NCI-H2227 treated with DMSO at 0.1 percent for 48 hours (cell line): ENCODE measurements around the gene FOSL2.
"Not testable (repeated sequence)": the region's sequence is repeated elsewhere in the genome, so short reads cannot be mapped to it uniquely, and the experiment has no call there.

Source experiments
- DNase-seq: peaks from one replicate; lab custom pipeline; 2025; lab: John Stamatoyannopoulos, UW

The FOSL2 gene

DNA sequence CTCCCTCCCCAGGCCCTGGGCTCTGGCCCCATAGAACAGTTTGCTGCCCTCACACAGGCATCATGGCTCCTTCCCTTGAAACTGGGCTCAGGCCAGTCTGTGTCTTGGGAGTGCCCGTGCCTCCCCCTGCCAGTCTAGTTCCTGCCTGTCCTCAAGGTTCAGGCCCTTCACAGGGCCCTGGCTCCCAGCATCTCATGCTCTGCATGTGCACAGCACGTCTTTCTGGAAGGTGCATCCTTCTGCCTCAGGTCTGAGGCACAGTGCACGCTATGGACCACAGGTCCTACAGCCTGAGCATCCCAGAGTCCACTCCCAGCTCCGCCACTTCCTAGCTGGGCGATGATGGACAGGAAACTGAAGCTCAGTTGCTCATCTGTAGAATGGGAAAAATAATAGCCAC, 35.6 kb upstream of the FOSL2 start:
- no peak for DNase-seq

GRCh38 chr2:28357948-28358667, 34.5 kb upstream of the FOSL2 start:
- no peak for DNase-seq

DNA sequence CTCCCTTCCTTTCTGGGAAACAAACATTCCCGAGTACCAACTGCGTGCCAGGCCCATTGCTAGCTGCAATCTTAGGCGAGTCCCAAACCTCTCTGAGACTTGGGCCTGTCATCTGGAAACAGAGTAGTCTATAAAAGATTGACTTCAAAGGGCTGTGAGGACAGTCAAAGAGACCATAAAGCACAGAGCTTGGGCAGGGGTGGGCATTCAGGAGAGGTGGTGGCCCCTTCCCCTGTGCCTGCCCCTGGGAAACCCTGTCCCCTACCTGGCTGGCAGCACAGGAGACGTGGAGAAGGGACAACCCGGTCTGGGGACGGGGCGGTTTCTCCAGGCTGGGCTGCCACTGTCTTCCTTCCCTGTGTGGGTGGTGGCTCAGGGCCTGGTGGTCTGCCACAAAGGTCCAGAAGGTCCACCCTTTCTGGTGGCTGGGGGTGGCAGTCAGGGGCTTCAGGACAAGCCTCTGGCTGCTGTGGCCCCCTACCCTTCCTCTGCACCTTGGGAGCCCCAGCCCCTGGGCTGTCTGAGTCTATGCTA, 33.9 kb upstream of the FOSL2 start:
- DNase-seq: no peak

GRCh38 chr2:28359222-28360057, 33.2 kb upstream of the FOSL2 start:
- DNase-seq: no peak

GRCh38 chr2:28360058-28360717, 32.5 kb upstream of the FOSL2 start:
- DNase-seq: no peak

GRCh38 chr2:28360718-28361293, 31.9 kb upstream of the FOSL2 start:
- no peak for DNase-seq

GRCh38 chr2:28361991-28362710, 30.5 kb upstream of the FOSL2 start:
- no peak for DNase-seq

DNA sequence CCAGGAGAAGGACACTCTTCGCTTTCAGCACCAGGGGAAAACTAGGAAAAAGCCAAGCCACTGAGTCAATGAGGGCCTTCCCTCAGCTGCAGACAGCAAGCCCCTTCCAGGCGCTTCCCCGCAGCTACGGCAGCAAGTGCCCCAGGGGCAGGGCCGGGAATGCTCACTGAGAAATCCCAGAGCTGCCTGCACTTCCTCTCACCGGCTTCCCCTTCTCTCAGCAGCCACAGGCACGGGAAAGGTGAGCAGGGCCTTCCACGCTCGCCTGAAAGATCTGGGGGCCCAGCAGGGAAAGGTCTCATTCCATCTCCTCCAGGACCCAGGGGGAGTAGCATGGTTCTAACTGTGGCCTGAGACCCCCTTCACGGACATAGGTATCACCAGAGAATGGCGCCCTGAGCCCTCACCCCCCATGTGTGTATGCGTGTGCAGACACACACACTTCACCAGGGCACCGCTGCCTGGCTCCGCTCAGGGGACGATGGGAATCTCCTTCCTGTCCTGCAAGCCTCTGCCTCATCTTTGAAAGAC, 29.6 kb upstream of the FOSL2 start:
- DNase-seq: no peak

DNA sequence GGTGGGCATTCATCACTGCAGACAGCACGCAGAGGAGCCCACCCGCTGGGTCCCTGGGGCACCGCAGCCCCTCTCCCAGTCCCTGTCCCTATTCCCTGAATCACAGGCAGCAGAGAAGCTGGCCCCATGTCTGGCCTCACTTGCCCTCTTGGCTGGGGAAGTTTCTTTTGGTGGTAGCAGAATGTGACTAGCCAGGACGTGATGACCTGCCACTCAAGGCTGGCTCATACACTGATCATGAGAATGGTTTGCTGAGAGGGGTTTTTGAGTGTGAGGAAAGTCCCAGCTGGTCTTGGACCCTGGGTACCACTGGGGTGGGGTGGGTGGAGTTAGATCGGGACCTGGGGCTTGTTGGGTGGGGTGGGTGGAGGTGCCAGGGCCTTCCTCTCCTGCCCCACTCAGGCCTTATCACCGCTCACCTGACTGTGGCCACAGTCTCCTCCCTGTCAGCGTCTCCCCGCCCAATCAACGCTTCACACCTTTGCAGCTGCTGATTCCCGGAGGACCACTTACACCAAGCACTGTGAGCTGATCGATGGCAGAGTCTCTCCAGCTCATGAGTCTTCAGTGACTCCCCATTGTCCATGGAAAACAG, 28.9 kb upstream of the FOSL2 start:
- no peak for DNase-seq

DNA sequence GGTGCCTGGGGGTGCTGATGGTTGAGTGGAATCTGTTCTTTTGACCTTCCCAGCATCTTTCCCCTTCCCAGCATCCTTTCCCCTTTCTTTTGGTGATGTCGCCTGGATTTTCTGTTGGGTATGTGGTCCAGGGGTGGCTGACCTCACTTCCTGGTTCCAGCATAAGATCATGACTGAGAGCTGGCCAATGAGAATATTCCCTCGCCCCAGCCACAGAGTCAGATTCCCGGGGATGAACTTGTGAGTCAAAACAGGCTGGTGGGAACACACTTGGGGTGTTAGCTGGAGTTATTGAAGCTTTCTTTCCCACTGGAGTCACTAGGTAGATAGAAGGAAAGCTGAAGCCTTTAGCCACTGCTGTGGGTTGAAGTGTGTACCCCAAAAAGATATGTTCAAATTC, 28.0 kb upstream of the FOSL2 start:
- DNase-seq: no peak

DNA sequence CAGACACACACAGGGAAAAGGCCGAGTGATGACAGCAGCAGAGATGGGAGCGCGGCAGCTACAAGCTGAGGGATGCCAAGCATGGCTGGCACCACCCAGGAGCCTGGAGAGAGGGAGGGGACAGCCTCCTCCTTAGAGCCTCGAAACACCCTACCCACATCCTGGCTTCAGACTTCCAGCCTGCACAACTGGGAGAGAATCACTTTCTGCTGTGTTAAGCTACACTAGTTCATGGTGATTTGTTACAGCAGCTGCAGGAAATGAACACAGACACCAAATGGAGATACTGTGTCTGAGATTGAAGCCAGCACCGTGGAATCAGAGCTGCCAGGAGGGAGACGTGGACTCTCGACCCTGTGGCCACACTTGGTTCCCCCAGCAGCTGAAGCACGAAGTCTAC, 27.5 kb upstream of the FOSL2 start:
- DNase-seq: no peak

GRCh38 chr2:28366149-28366495, 26.5 kb upstream of the FOSL2 start:
- no peak for DNase-seq

GRCh38 chr2:28366496-28367282, 26.0 kb upstream of the FOSL2 start:
- no peak for DNase-seq

GRCh38 chr2:28367667-28368356, 24.8 kb upstream of the FOSL2 start:
- DNase-seq: no peak

DNA sequence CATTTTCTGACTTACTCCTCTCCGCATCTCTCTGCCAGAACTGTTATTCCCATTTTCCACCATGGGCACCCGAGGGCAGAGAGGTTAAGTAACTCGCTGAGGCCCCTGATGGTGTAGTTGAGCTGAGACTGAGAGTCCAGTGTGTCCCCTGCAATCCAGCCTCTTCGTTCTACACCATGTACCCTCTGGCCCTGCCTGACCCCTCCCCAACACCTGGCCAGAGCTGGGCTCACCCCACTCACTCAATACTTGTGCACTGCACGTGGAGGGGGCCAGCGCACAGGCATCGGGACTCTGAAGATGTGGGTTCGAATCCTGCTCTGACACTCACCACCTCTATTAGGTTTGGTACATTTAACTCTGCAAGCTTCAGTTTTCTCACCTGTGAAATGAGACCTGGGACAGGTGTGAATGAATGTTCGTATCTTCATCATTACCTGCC, 24.3 kb upstream of the FOSL2 start:
- no peak for DNase-seq

- no peak for DNase-seq
These were observed 23.3 kb upstream of the FOSL2 start for GRCh38 chr2:28369358-28369757.

- no peak for DNase-seq
These were observed 22.3 kb upstream of the FOSL2 start for GRCh38 chr2:28370354-28370753.

DNA sequence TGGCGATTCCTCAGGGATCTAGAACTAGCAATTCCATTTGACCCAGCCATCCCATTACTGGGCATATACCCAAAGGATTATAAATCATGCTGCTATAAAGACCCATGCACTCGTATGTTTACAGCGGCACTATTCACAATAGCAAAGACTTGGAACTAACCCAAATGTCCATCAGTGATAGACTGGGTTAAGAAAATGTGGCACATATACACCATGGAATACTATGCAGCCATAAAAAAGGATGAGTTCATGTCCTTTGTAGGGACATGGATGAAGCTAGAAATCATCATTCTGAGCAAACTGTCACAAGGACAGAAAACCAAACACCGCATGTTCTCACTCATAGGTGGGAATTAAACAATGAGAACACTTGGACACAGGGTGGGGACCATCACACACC, 20.9 kb upstream of the FOSL2 start:
- not testable (repeated sequence) for DNase-seq

DNA sequence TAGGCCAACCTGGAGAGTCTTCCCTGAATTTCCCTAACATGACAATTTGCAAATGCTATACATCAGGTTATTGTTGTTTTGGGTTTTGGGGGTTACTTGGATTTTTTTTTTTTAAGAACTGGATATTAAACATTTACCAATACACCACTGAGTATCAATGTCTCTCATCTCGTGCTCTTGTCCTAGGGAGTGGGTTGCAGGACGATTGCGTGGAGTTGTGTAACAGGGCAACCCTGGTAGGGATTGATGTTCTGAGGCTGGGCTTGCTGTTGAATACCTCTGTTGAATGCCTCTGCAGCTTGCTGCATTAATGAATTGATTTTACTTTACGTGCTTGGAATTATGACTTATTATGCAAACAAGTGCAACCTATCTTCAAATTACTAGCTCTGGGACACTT, 18.8 kb upstream of the FOSL2 start:
- no peak for DNase-seq

GRCh38 chr2:28374331-28374730, 18.3 kb upstream of the FOSL2 start:
- DNase-seq: no peak
